ENCODE results near the gene TIAM2. TPM values are rescaled to one million over a fixed set of nuclear protein-coding genes. Genes with fewer than 3 reads are reported as not detected.

TIAM2 gene
- total RNA-seq, 2 experiments from 2014 or later, result 5.4 to 6.2 TPM

DNA sequence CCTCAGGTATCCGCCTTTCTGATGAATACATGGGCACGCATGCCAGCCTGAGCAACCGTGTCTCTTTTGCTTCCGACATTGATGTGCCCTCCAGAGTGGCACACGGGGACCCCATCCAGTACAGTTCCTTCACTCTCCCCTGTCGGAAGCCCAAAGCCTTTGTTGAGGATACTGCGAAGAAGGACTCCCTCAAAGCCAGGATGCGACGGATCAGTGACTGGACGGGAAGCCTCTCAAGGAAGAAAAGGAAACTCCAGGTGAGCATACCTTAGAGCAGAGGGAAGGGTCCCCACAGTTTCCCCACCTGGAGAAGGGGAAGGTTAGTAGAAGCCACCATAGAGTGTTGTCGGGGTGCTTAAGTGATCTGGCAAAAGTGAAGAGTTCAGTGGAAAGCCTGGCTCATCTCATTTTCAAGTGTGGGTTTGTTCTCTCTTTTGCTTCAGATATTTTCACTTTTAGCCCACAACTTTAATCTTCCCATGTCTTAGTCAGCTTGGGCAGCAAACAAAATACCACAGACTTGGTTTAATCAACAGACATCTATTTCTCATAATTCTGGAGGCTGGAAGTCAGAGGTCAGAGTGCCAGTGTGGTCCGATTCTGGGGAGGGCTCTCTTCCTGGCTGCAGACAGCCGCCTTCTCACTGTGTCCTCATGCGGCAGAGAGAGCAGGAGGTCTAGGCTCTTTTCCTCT, 135.2 kb downstream of the TIAM2 start:
- Histone ChIP-seq H2AFZ (ENCODE audit: low read length) (no peak overlapping the region), H3K9me2 (ENCODE audit: insufficient read depth, low read length) (no peaks in the 10 kb centered on the region), H3K4me2 (ENCODE audit: low read length) (no peak overlapping the region), H3K9me3 (ENCODE audit: low read length) (no peaks in the 10 kb centered on the region), H3K36me3 (ENCODE audit: insufficient read depth, low read length) (no peaks in the 10 kb centered on the region), H4K20me1 (ENCODE audit: insufficient read depth, low read length) (no peaks in the 10 kb centered on the region), H3K79me2 (ENCODE audit: insufficient read depth, low read depth, low read length) (no peaks in the 10 kb centered on the region), H3K27ac (ENCODE audit: low read depth, low read length, poor library complexity, severe bottlenecking) (no peak overlapping the region), H3K4me3 (ENCODE audit: low read depth, low read length, poor library complexity, severe bottlenecking) (no peak overlapping the region), H3K4me1 (ENCODE audit: insufficient read depth, low read length, poor library complexity, severe bottlenecking) (no peaks in the 10 kb centered on the region)
- CTCF ChIA-PET (ENCODE audit: unreplicated experiment), result no interaction called here
- TF ChIP-seq CTCF (conservative IDR thresholded peaks at IDR 0.05; ENCODE audit: low read length) (no peak), EZH2phosphoT487 (IDR thresholded peaks at IDR 0.05; ENCODE audit: borderline replicate concordance, low read depth, low read length) (no peak)
- intact Hi-C loops (cut with micrococcal nuclease; ENCODE audit: unreplicated experiment), result no loop called here
- no peak for DNase-seq (ENCODE audit: low spot score)
- POLR2A ChIA-PET, result interaction anchor here (0.7 kb wide), 2 partner anchors 38 to 115 kb away, joined by 3 read pairs; no protein-coding TSS in a partner anchor
- BruUV-seq (replicated peaks), result no TSS peak

GRCh38 chr6:155132617-155133016, 137.5 kb downstream of the TIAM2 start:
- no peak for DNase-seq (ENCODE audit: low spot score)
- no TSS peak for BruUV-seq (replicated peaks)
- no peak for TF ChIP-seq EZH2phosphoT487 (IDR thresholded peaks at IDR 0.05; ENCODE audit: borderline replicate concordance, low read depth, low read length)
- no peak for TF ChIP-seq CTCF (conservative IDR thresholded peaks at IDR 0.05; ENCODE audit: low read length)
- no peak overlapping the region for H3K4me3 ChIP-seq (ENCODE audit: low read depth, low read length, poor library complexity, severe bottlenecking)
- no peak overlapping the region for H3K27ac ChIP-seq (ENCODE audit: low read depth, low read length, poor library complexity, severe bottlenecking)
- no peaks in the 10 kb centered on the region for H3K36me3 ChIP-seq (ENCODE audit: insufficient read depth, low read length)
- H3K4me1 ChIP-seq (ENCODE audit: insufficient read depth, low read length, poor library complexity, severe bottlenecking), result no peaks in the 10 kb centered on the region
- H4K20me1 ChIP-seq (ENCODE audit: insufficient read depth, low read length), result no peaks in the 10 kb centered on the region
- CTCF ChIA-PET (ENCODE audit: unreplicated experiment), result no interaction called here
- H3K4me2 ChIP-seq (ENCODE audit: low read length), result no peak overlapping the region
- no peaks in the 10 kb centered on the region for H3K79me2 ChIP-seq (ENCODE audit: insufficient read depth, low read depth, low read length)
- H2AFZ ChIP-seq (ENCODE audit: low read length), result no peak overlapping the region
- intact Hi-C loops (cut with micrococcal nuclease; ENCODE audit: unreplicated experiment), result no loop called here
- H3K9me3 ChIP-seq (ENCODE audit: low read length), result no peaks in the 10 kb centered on the region
- H3K9me2 ChIP-seq (ENCODE audit: insufficient read depth, low read length), result no peaks in the 10 kb centered on the region
- POLR2A ChIA-PET, result interaction anchor here (0.6 kb wide), 1 partner anchor 883 kb away, joined by 3 read pairs; no protein-coding TSS in a partner anchor

GRCh38 chr6:155141002-155141401, 145.9 kb downstream of the TIAM2 start:
- Histone ChIP-seq H2AFZ (ENCODE audit: low read length) (no peak overlapping the region), H3K4me3 (ENCODE audit: low read depth, low read length, poor library complexity, severe bottlenecking) (no peak overlapping the region), H3K9me3 (ENCODE audit: low read length) (no peaks in the 10 kb centered on the region), H3K4me2 (ENCODE audit: low read length) (no peak overlapping the region), H4K20me1 (ENCODE audit: insufficient read depth, low read length) (no peaks in the 10 kb centered on the region), H3K79me2 (ENCODE audit: insufficient read depth, low read depth, low read length) (no peaks in the 10 kb centered on the region), H3K27ac (ENCODE audit: low read depth, low read length, poor library complexity, severe bottlenecking) (no peak overlapping the region), H3K4me1 (ENCODE audit: insufficient read depth, low read length, poor library complexity, severe bottlenecking) (peaks cover 13% of the 10 kb centered on the region), H3K36me3 (ENCODE audit: insufficient read depth, low read length) (no peaks in the 10 kb centered on the region), H3K9me2 (ENCODE audit: insufficient read depth, low read length) (no peaks in the 10 kb centered on the region)
- ChIA-PET CTCF (ENCODE audit: unreplicated experiment) (no interaction called here), POLR2A (no interaction called here)
- DNase-seq (ENCODE audit: low spot score), result no peak
- intact Hi-C loops (cut with micrococcal nuclease; ENCODE audit: unreplicated experiment), result no loop called here
- BruUV-seq (replicated peaks), result no TSS peak
- no peak for TF ChIP-seq CTCF (conservative IDR thresholded peaks at IDR 0.05; ENCODE audit: low read length)
- TF ChIP-seq EZH2phosphoT487 (IDR thresholded peaks at IDR 0.05; ENCODE audit: borderline replicate concordance, low read depth, low read length), result no peak
